ENCODE results near the gene GAL3ST1. TPM values are rescaled to one million over a fixed set of nuclear protein-coding genes. Genes with fewer than 3 reads are reported as not detected.
"Not testable (repeated sequence)": the region's sequence is repeated elsewhere in the genome, so short reads cannot be mapped to it uniquely, and the experiment has no call there.

Gene GAL3ST1
- total RNA-seq, 3 donors from 2014 or later: 7.9 to 15.9 (median 10.1) TPM

- Histone ChIP-seq H3K4me3 (no peak overlapping the region), H3K4me1 (ENCODE audit: low read depth) (peaks cover 24% of the 10 kb centered on the region), H3K9me3 (no peaks in the 10 kb centered on the region), H3K36me3 (ENCODE audit: low read depth) (no peaks in the 10 kb centered on the region)
- ATAC-seq (no peak), DNase-seq (no peak)
- TF ChIP-seq, protein P1, sequence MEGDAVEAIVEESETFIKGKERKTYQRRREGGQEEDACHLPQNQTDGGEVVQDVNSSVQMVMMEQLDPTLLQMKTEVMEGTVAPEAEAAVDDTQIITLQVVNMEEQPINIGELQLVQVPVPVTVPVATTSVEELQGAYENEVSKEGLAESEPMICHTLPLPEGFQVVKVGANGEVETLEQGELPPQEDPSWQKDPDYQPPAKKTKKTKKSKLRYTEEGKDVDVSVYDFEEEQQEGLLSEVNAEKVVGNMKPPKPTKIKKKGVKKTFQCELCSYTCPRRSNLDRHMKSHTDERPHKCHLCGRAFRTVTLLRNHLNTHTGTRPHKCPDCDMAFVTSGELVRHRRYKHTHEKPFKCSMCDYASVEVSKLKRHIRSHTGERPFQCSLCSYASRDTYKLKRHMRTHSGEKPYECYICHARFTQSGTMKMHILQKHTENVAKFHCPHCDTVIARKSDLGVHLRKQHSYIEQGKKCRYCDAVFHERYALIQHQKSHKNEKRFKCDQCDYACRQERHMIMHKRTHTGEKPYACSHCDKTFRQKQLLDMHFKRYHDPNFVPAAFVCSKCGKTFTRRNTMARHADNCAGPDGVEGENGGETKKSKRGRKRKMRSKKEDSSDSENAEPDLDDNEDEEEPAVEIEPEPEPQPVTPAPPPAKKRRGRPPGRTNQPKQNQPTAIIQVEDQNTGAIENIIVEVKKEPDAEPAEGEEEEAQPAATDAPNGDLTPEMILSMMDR (IDR thresholded peaks at IDR 0.05): no peak
- intact Hi-C loops (cut with DNase I, micrococcal nuclease): no loop called here
Measured at GRCh38 chr22:30568137-30568805, 6.2 kb downstream of the GAL3ST1 start.

GRCh38 chr22:30567277-30567676 lies 7.2 kb downstream of the GAL3ST1 start:
- DNase-seq; H3K36me3 ChIP-seq (ENCODE audit: low read depth); ATAC-seq; intact Hi-C loops (cut with DNase I, micrococcal nuclease); H3K4me3 ChIP-seq; H3K9me3 ChIP-seq: not testable (repeated sequence)
- peaks cover 14% of the 10 kb centered on the region for H3K4me1 ChIP-seq (ENCODE audit: low read depth)

DNA sequence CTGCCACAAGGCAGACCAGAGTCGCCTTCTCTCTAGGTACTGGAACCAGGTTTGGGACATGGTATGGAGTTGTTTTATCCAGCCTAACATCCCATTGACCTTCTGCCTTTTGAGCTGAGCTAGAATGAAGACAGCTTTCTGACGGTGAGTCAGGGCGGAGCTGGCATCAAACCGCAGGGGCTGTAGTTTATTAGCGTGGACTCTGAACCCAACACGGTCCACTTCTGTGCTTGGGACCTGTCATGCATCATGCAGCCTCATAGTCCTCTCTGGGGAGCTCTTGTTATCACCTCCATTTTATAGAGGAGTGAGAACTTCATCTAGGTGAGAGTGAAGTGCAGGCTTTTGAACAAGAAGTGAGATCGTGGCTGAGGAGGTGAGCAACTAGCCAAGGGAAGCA lies 8.3 kb downstream of the GAL3ST1 start:
- TF ChIP-seq, protein P1 (IDR thresholded peaks at IDR 0.05): no peak
- peak in 2 of 3 donors; percentile 64 to 65 for DNase-seq

DNA sequence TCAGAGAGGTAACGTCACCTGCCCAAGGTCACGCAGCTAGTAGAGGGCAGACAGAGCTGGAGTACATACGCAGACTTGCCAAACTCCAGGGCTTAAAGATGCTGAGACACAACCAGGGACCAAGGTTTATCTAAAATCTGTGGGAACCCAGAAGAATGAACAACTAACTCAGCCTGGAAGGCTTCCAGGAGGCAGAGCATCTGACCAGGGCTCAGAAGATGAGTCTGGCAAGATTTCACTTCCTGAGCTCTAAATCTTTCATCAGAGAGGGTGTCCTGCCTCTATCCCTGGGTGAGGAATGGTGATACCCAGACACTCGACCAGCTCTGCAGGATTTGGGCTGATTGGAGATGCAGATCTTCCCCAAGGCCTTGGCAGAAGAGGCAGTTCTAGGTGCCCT lies 9.1 kb downstream of the GAL3ST1 start:
- DNase-seq: no peak
- TF ChIP-seq, protein P1 (IDR thresholded peaks at IDR 0.05): no peak
- no peaks in the 10 kb centered on the region for H3K36me3 ChIP-seq (ENCODE audit: low read depth)
- ATAC-seq: no peak
- intact Hi-C loops (cut with DNase I, micrococcal nuclease): no loop called here
- H3K9me3 ChIP-seq: no peaks in the 10 kb centered on the region
- H3K4me1 ChIP-seq (ENCODE audit: low read depth): peaks cover 11% of the 10 kb centered on the region
- H3K4me3 ChIP-seq: no peak overlapping the region

More for the DNA sequence above, 8.3 kb downstream of the GAL3ST1 start:
- Histone ChIP-seq H3K36me3 (ENCODE audit: low read depth) (no peaks in the 10 kb centered on the region), H3K4me1 (ENCODE audit: low read depth) (peaks cover 11% of the 10 kb centered on the region), H3K4me3 (no peak overlapping the region), H3K9me3 (no peaks in the 10 kb centered on the region)
- peak; percentile 95 for ATAC-seq
- intact Hi-C loops (cut with DNase I, micrococcal nuclease): no loop called here

- no peak for DNase-seq
- intact Hi-C loops (cut with DNase I, micrococcal nuclease): no loop called here
- no peak for ATAC-seq
Measured at GRCh38 chr22:30564761-30565119, 9.7 kb downstream of the GAL3ST1 start.

GRCh38 chr22:30564045-30564760 lies 10.3 kb downstream of the GAL3ST1 start:
- Histone ChIP-seq H3K4me1 (ENCODE audit: low read depth) (peaks cover 11% of the 10 kb centered on the region), H3K9me3 (no peaks in the 10 kb centered on the region), H3K4me3 (no peak overlapping the region), H3K36me3 (ENCODE audit: low read depth) (no peaks in the 10 kb centered on the region)
- DNase-seq (no peak), ATAC-seq (no peak)
- TF ChIP-seq, protein P1 (IDR thresholded peaks at IDR 0.05): no peak
- intact Hi-C loops (cut with DNase I, micrococcal nuclease): no loop called here

More at GRCh38 chr22:30564761-30565119, 9.7 kb downstream of the GAL3ST1 start:
- Histone ChIP-seq H3K36me3 (ENCODE audit: low read depth) (no peaks in the 10 kb centered on the region), H3K4me3 (no peak overlapping the region), H3K9me3 (no peaks in the 10 kb centered on the region), H3K4me1 (ENCODE audit: low read depth) (peaks cover 11% of the 10 kb centered on the region)
- TF ChIP-seq, protein P1 (IDR thresholded peaks at IDR 0.05): no peak

Data from mucosa of descending colon (tissue), 3 donors.